Activated CD8-positive, alpha-beta memory T cell treated with anti-CD3 and anti-CD28 coated beads, Interleukin-2, amount 10 ng/mL, durations not matched to agents 7 days and 5 days (primary cell): ENCODE results near the gene CHTOP. TPM values are rescaled to one million over a fixed set of nuclear protein-coding genes. Genes with fewer than 3 reads are reported as not detected.
A peak's percentile ranks its signal among the peaks of the same experiment; 100 is the strongest.
"Not testable (repeated sequence)": the region's sequence is repeated elsewhere in the genome, so short reads cannot be mapped to it uniquely, and the experiment has no call there.

Experiments
- ATAC-seq: fragments of 150-1000 bp; cut with Tn5 transposase; one replicate; pipeline ENCODE4 v1.10.0; 2021; ENCODE audit warnings: moderate library complexity
- CTCF ChIA-PET: fragments of 350-600 bp; sonication (Branson Sonifier 250); formaldehyde crosslinking; loops from one replicate; lab custom pipeline; 2021; ENCODE audit warnings: antibody characterized with exemption; lab: Charles Lee
- DNase-seq: peaks from one replicate; pipeline ENCODE4 v3.0.0-alpha.2; 2020
- H3K27ac Mint-ChIP-seq: one replicate; pipeline ENCODE4 v1.8.0; 2021; ENCODE audit warnings: mild to moderate bottlenecking, mixed read lengths
- H3K27me3 Mint-ChIP-seq: one replicate; pipeline ENCODE4 v1.8.0; 2021; ENCODE audit warnings: mixed read lengths
- H3K36me3 Mint-ChIP-seq: one replicate; pipeline ENCODE4 v1.8.0; 2021; ENCODE audit warnings: mild to moderate bottlenecking, mixed read lengths
- H3K4me1 Mint-ChIP-seq: one replicate; pipeline ENCODE4 v1.8.0; 2021; ENCODE audit warnings: mixed read lengths
- H3K4me3 Mint-ChIP-seq: one replicate; pipeline ENCODE4 v1.8.0; 2021; ENCODE audit warnings: mild to moderate bottlenecking, moderate library complexity, mixed read lengths
- H3K9me3 Mint-ChIP-seq: one replicate; pipeline ENCODE4 v1.8.0; 2022; ENCODE audit warnings: low read depth, mixed read lengths
- total RNA-seq, 2 experiments: library from RNA; stranded (reverse); gene quantifications; one replicate each; pipeline ENCODE4 v1.2.3, GENCODE V29; 2021

Gene CHTOP
- total RNA-seq, 2 experiments from 2014 or later, result 83.8 to 89.1 TPM

GRCh38 chr1:153630384-153630783 lies 3.5 kb upstream of the CHTOP start:
- CTCF ChIA-PET, result interaction anchor here (1.4 to 2.3 kb wide), 2 partner anchors 62 to 120 kb away, joined by 7 read pairs; no protein-coding TSS in a partner anchor
- Mint-ChIP-seq H3K9me3 (no peaks in the 10 kb centered on the region), H3K36me3 (peaks cover 14% of the 10 kb centered on the region), H3K27me3 (no peaks in the 10 kb centered on the region), H3K4me1 (peaks cover 25% of the 10 kb centered on the region), H3K4me3 (no peak overlapping the region), H3K27ac (no peak overlapping the region)
- DNase-seq (no peak), ATAC-seq (no peak)

DNA sequence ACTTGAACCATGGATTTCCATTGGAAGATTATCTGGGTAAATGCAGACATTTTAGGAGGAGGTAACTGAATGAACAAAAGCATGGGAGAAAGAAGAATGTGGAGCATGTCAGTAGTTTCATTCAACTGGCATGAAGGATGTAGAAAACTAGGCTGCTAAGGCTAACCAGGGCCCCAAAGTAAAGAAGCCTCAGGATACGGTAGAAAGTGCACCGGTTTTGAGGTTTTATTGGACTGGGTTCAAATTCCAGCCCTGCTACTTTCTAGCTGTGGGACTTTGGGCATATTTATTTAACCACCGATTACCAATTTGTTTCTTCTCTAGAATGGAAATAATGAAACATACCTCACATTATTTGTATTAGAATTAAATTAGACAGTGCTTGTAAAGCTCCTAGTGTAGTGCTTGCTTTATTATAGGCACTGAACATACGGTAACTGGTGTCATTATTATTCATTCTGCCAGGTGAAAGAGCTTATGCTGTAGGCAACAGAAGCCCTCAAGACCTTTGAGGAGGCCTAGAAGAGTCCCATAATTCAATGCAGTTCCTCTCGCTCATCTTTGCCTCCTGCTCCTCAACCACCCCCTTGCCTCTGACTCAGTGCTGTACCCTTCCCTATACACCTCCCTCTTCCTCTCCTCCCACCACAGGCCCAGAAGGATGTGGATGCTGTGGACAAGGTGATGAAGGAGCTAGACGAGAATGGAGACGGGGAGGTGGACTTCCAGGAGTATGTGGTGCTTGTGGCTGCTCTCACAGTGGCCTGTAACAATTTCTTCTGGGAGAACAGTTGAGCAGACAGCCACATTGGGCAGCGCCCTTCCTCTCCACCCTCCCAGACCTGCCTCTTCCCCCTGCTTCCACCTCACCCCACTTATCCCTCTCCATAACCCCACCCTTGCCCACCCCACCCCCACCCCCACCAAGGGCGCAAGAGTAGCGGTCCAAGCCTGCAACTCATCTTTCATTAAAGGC lies 2.5 kb upstream of the CHTOP start:
- Mint-ChIP-seq H3K27ac (no peak overlapping the region), H3K36me3 (peaks cover 19% of the 10 kb centered on the region), H3K4me3 (no peak overlapping the region), H3K27me3 (no peaks in the 10 kb centered on the region), H3K9me3 (no peaks in the 10 kb centered on the region), H3K4me1 (peaks cover 31% of the 10 kb centered on the region)
- DNase-seq, result no peak
- CTCF ChIA-PET, result interaction anchor here (1.1 to 2.3 kb wide), 2 partner anchors 20 to 63 kb away, joined by 3 to 7 read pairs; no protein-coding TSS in a partner anchor
- no peak for ATAC-seq

- H3K4me1 Mint-ChIP-seq, result peaks cover 42% of the 10 kb centered on the region
- H3K27me3 Mint-ChIP-seq, result no peaks in the 10 kb centered on the region
- peak overlapping the region; percentile 100 for H3K27ac Mint-ChIP-seq
- DNase-seq (no peak), ATAC-seq (no peak)
- peak overlapping the region; percentile 99 for H3K4me3 Mint-ChIP-seq
- CTCF ChIA-PET, result interaction anchor here (1.1 to 3.6 kb wide), 12 partner anchors 9 to 123 kb away, joined by 3 to 26 read pairs (median 6); partner anchors contain the start of genes S100A4 and S100A6
- H3K9me3 Mint-ChIP-seq, result no peaks in the 10 kb centered on the region
- H3K36me3 Mint-ChIP-seq, result peaks cover 32% of the 10 kb centered on the region
These were observed 609 bp upstream of the CHTOP start for GRCh38 chr1:153633161-153633753.

DNA sequence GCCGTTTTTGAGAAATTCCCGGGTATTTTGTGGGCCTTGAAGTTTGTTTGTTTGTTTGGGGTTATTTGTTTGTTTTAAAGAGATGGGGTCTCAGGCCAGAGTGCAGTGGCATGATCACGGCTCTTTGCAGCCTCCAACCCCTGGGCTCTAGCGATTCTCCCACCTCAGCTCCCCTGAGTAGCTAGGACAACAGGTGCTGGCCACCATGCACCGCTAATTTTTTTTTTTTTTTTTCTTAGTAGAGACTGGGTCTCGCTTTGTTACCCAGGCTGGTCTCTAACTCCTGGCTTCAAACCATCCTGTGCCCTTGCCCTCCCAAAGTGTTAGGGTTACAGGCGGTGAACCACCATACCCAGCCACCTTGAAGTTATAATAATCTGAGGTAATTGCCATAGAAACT lies 2.0 kb downstream of the CHTOP start:
- CTCF ChIA-PET, result interaction anchor here (1.5 to 3.6 kb wide), 7 partner anchors 8 to 351 kb away, joined by 4 to 26 read pairs (median 13); no protein-coding TSS in a partner anchor
- H3K27ac Mint-ChIP-seq, result peak overlapping the region; percentile 100
- H3K36me3 Mint-ChIP-seq, result peaks cover 45% of the 10 kb centered on the region
- peak overlapping the region; percentile 99 for H3K4me3 Mint-ChIP-seq
- DNase-seq, result no peak
- H3K27me3 Mint-ChIP-seq, result no peaks in the 10 kb centered on the region
- no peaks in the 10 kb centered on the region for H3K9me3 Mint-ChIP-seq
- peaks cover 41% of the 10 kb centered on the region for H3K4me1 Mint-ChIP-seq
- ATAC-seq, result no peak

DNA sequence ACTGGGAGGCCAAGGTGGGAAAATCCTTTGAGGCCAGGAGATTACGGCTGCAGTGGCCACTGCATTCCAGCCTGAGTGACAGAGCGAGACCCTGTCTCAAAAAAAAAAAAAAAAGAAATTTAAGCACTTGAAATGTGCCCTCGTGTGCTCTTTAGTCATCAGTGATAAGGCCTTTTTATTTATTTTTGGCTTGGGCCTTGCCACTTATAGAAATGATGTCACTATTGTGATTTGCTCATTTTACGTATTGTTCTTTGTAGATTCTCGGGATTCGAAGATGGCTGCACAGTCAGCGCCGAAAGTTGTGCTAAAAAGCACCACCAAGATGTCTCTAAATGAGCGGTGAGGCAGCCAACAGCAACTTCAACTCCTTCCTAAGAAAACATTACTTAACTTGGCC lies 2.4 kb downstream of the CHTOP start:
- CTCF ChIA-PET, result interaction anchor here (1.6 kb wide), 1 partner anchor 10 kb away, joined by 5 read pairs; no protein-coding TSS in a partner anchor
- H3K4me1 Mint-ChIP-seq, result peaks cover 42% of the 10 kb centered on the region
- H3K27me3 Mint-ChIP-seq, result no peaks in the 10 kb centered on the region
- H3K4me3 Mint-ChIP-seq, result no peak overlapping the region
- H3K27ac Mint-ChIP-seq, result peak overlapping the region; percentile 100
- peaks cover 49% of the 10 kb centered on the region for H3K36me3 Mint-ChIP-seq
- no peak for ATAC-seq
- H3K9me3 Mint-ChIP-seq, result no peaks in the 10 kb centered on the region
- DNase-seq, result no peak

DNA sequence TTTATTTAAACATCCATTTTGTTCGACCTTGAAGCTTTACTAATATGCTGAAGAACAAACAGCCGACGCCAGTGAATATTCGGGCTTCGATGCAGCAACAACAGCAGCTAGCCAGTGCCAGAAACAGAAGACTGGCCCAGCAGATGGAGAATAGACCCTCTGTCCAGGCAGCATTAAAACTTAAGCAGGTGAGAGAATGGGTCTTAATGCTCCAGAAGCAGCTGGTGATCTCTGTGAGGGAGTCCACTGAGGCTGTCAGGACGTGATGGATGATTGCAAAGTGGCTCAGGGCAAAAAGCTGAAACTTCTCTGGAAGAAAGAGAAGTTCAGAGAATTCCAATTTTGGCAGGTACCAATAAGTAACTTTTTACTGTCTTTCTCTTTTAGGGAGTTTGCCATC lies 4.4 kb downstream of the CHTOP start:
- no peak for DNase-seq
- Mint-ChIP-seq H3K4me1 (peaks cover 34% of the 10 kb centered on the region), H3K27ac (no peak overlapping the region), H3K36me3 (peaks cover 58% of the 10 kb centered on the region), H3K27me3 (no peaks in the 10 kb centered on the region), H3K4me3 (no peak overlapping the region), H3K9me3 (no peaks in the 10 kb centered on the region)
- CTCF ChIA-PET, result interaction anchor here (1.2 to 1.4 kb wide), 3 partner anchors 11 to 128 kb away, joined by 3 to 5 read pairs (median 4); partner anchors contain the start of gene S100A13
- ATAC-seq, result no peak

DNA sequence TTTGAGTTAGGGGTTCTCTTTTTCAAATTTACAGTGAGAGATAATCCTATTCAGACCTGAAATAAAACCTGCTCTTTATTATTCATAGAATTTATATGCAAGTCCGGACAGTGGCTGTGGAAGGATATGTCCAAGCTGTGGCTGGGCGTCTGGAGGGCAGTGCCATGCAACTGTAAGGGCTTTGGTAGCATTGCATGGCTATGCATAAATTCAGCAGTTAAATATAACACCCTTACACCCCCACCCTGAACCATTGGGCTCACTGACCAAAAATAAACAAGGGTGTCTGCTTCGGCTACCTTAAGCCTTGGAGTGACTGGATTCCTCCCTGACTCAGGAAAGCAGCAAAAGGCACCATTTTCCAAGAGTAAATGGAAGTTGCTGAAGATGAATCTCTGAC lies 5.4 kb downstream of the CHTOP start:
- Mint-ChIP-seq H3K27me3 (no peaks in the 10 kb centered on the region), H3K36me3 (peaks cover 65% of the 10 kb centered on the region), H3K4me1 (peaks cover 34% of the 10 kb centered on the region), H3K9me3 (no peaks in the 10 kb centered on the region), H3K4me3 (no peak overlapping the region), H3K27ac (no peak overlapping the region)
- no peak for ATAC-seq
- CTCF ChIA-PET, result no interaction called here
- DNase-seq, result no peak

DNA sequence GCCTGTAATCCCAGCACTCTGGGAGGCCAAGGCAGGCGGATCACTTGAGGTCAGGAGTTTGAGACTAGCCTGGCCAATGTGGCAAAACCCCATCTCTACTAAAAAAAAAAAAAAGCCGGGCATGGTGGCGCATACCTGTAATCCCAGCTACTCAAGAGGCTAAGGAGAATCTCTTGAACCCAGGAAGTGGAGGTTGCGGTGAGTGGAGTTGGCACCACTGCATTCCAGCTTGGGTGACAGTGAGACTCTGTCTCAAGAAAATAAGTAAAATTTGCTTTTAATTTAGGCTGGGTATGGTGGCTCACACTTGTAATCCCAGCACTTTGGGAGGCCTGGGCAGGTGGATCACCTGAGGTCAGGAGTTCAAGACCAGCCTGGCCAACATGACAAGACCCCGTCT lies 6.3 kb downstream of the CHTOP start:
- CTCF ChIA-PET, result not testable (repeated sequence)

GRCh38 chr1:153640861-153641260 lies 7.0 kb downstream of the CHTOP start:
- peaks cover 32% of the 10 kb centered on the region for H3K4me1 Mint-ChIP-seq
- peaks cover 73% of the 10 kb centered on the region for H3K36me3 Mint-ChIP-seq
- H3K9me3 Mint-ChIP-seq, result no peaks in the 10 kb centered on the region
- H3K27me3 Mint-ChIP-seq, result no peaks in the 10 kb centered on the region
- no peak overlapping the region for H3K4me3 Mint-ChIP-seq
- DNase-seq (no peak), ATAC-seq (no peak)
- no peak overlapping the region for H3K27ac Mint-ChIP-seq
- CTCF ChIA-PET, result no interaction called here

More for the DNA sequence above, 6.3 kb downstream of the CHTOP start:
- H3K27me3 Mint-ChIP-seq, DNase-seq, H3K27ac Mint-ChIP-seq, H3K9me3 Mint-ChIP-seq, H3K4me3 Mint-ChIP-seq, ATAC-seq: not testable (repeated sequence)
- Mint-ChIP-seq H3K4me1 (peaks cover 31% of the 10 kb centered on the region), H3K36me3 (peaks cover 68% of the 10 kb centered on the region)

- no peak overlapping the region for H3K4me3 Mint-ChIP-seq
- no peak for ATAC-seq
- no peaks in the 10 kb centered on the region for H3K9me3 Mint-ChIP-seq
- no peaks in the 10 kb centered on the region for H3K27me3 Mint-ChIP-seq
- CTCF ChIA-PET, result interaction anchor here (1.4 kb wide), 1 partner anchor 8 kb away, joined by 5 read pairs; the partner anchor contains the start of gene CHTOP
- no peak for DNase-seq
- H3K4me1 Mint-ChIP-seq, result peaks cover 31% of the 10 kb centered on the region
- H3K36me3 Mint-ChIP-seq, result peaks cover 70% of the 10 kb centered on the region
- no peak overlapping the region for H3K27ac Mint-ChIP-seq
These were observed 8.3 kb downstream of the CHTOP start for GRCh38 chr1:153642161-153642560.

GRCh38 chr1:153643100-153643499 lies 9.2 kb downstream of the CHTOP start:
- ATAC-seq (no peak), DNase-seq (no peak)
- no peak overlapping the region for H3K4me3 Mint-ChIP-seq
- H3K27me3 Mint-ChIP-seq, result no peaks in the 10 kb centered on the region
- peaks cover 69% of the 10 kb centered on the region for H3K36me3 Mint-ChIP-seq
- no peaks in the 10 kb centered on the region for H3K9me3 Mint-ChIP-seq
- peaks cover 29% of the 10 kb centered on the region for H3K4me1 Mint-ChIP-seq
- CTCF ChIA-PET, result interaction anchor here (0.9 to 1.6 kb wide), 4 partner anchors 9 to 37 kb away, joined by 3 to 6 read pairs (median 4); partner anchors contain the start of gene CHTOP
- no peak overlapping the region for H3K27ac Mint-ChIP-seq

- Mint-ChIP-seq H3K27me3 (no peaks in the 10 kb centered on the region), H3K36me3 (peaks cover 64% of the 10 kb centered on the region), H3K27ac (no peak overlapping the region)
These were observed 9.9 kb downstream of the CHTOP start for GRCh38 chr1:153643816-153644215.

More at GRCh38 chr1:153643816-153644215, 9.9 kb downstream of the CHTOP start:
- Mint-ChIP-seq H3K4me3 (no peak overlapping the region), H3K9me3 (no peaks in the 10 kb centered on the region), H3K4me1 (peaks cover 29% of the 10 kb centered on the region)
- CTCF ChIA-PET, result interaction anchor here (1.0 to 1.6 kb wide), 3 partner anchors 9 to 36 kb away, joined by 3 to 6 read pairs (median 5); partner anchors contain the start of gene CHTOP
- no peak for ATAC-seq
- no peak for DNase-seq
